Pancreas (tissue), 10 donors: ENCODE measurements around the gene SPOCK1. TPM values are rescaled to one million over a fixed set of nuclear protein-coding genes. Genes with fewer than 3 reads are reported as not detected.

Source experiments
- ATAC-seq, 4 donors: fragments of 200-7000 bp; cut with Tn5 transposase; one replicate each; pipeline versions ENCODE4 v1.8.0 to v1.9.1; 2020; ENCODE audit warnings: mild to moderate bottlenecking in 4 of 4, moderate library complexity in 4 of 4
- DNase-seq, 6 donors: peaks; one replicate each; pipeline ENCODE4 v3.0.0-alpha.2; 2020
- FAIRE-seq: peaks from 2 replicates; lab custom pipeline; 2012; peaks lifted over from hg19 to GRCh38; lab: Jason Lieb, UNC
- H3K27ac ChIP-seq, 4 donors: fragments of 200-600 bp; sonication (generic); 1 replicate in 3 of 4; 2 replicates in 1 of 4; pipeline versions ENCODE4 v1.5.0 to v1.8.0; 2020
- H3K27me3 ChIP-seq, 4 donors: fragments of 200-600 bp; one replicate each; pipeline ENCODE4 v1.8.0; 2021
- H3K36me3 ChIP-seq, 3 donors: fragments of 200-600 bp; sonication (generic) in 1 of 3; one replicate each; pipeline versions ENCODE4 v1.5.0 to v1.8.0; 2020 to 2021
- H3K4me1 ChIP-seq, 3 donors: fragments of 200-600 bp; one replicate each; pipeline ENCODE4 v1.8.0; 2021
- H3K4me3 ChIP-seq, 4 donors: fragments of 200-600 bp; sonication (generic) in 2 of 4; one replicate each; pipeline versions ENCODE4 v1.5.0 to v1.8.0; 2020 to 2021
- H3K9me3 ChIP-seq, 4 donors: fragments of 200-600 bp; one replicate each; pipeline ENCODE4 v1.8.0; 2021
- CTCF ChIP-seq, 4 donors: fragments of 200-600 bp; sonication (generic) in 3 of 4; IDR thresholded peaks; one replicate each; pipeline versions ENCODE4 v1.5.0 to v1.8.0; 2021; ENCODE audit warnings: antibody characterized with exemption in 4 of 4
- WGBS, 2 donors: extraction: QIAGEN DNeasy Blood & Tissue Kit; methylation state at CpG; one replicate each; pipeline ENCODE4 v1.1.7; 2013; 5-methylcytosine and 5-hydroxymethylcytosine counted together
- intact Hi-C, 3 donors: fragments of 100-400 bp; cut with DNase I; formaldehyde crosslinking; loops; one replicate each; pipeline versions ENCODE4 v1.11.1 to v1.14.2; 2022
- polyA plus RNA-seq, 2 donors: library from polyadenylated mRNA; stranded (reverse); fragments of 200-250 nt; gene quantifications; one replicate each; pipeline ENCODE4 v1.2.3, GENCODE V29; 2013
- total RNA-seq, 6 donors: library from RNA; stranded (reverse); fragmentation: NEBNext Ultra II Directional in 4 of 6; extraction: Animal tissue kit (Norgen Biotek cat#: 25700) in 4 of 6; gene quantifications; one replicate each; pipeline versions ENCODE4 v1.2.1 to v1.2.4, GENCODE V29; 2021 to 2023
- donor health status: healthy with polysubstance abuse.
- donor health status: DM: no; HTN: no; CAD: no; lungs with moderate emphysema.
- donor health status: DM: no; HTN: no; CAD: no.
- donor health status: control.
- donor health status: control.
- donor health status: Bipolar disorder and iron deficiency.
- donor health status: DM: yes; HTN: yes; CAD: no.
- donor health status: DM: no; HTN: no; CAD: no.
- donor health status: DM: no; HTN: no; CAD: no.
- donor health status: DM: yes; HTN: yes; CAD: no.

SPOCK1 gene
- total and polyA plus RNA-seq, 8 donors = 1.7 to 16.5 (median 5.3) TPM

- H3K36me3 ChIP-seq = no peaks in the 10 kb centered on the region
- H3K4me1 ChIP-seq = no peaks in the 10 kb centered on the region
- DNase-seq (no peak), ATAC-seq (no peak), FAIRE-seq (no peak)
- no peak overlapping the region for H3K27ac ChIP-seq
- intact Hi-C loops = no loop called here
- H3K27me3 ChIP-seq = no peaks in the 10 kb centered on the region
- H3K4me3 ChIP-seq = no peak overlapping the region
- TF ChIP-seq CTCF (IDR thresholded peaks at IDR 0.05) = no peak
- no peaks in the 10 kb centered on the region for H3K9me3 ChIP-seq
These were observed 415.1 kb downstream of the SPOCK1 start for GRCh38 chr5:137084016-137084415.

- intact Hi-C loops = no loop called here
- DNase-seq (no peak), FAIRE-seq (no peak), ATAC-seq (no peak)
- Histone ChIP-seq H3K27me3 (no peaks in the 10 kb centered on the region), H3K9me3 (no peaks in the 10 kb centered on the region), H3K36me3 (no peaks in the 10 kb centered on the region), H3K4me1 (no peaks in the 10 kb centered on the region), H3K4me3 (no peak overlapping the region), H3K27ac (no peak overlapping the region)
- no peak for TF ChIP-seq CTCF (IDR thresholded peaks at IDR 0.05)
- 87 to 88% methylated on average over 6 of the region's 6 CpGs for WGBS, 2 donors
These were observed 416.2 kb downstream of the SPOCK1 start for GRCh38 chr5:137082951-137083350.

- TF ChIP-seq CTCF (IDR thresholded peaks at IDR 0.05) = no peak
- no peak overlapping the region for H3K27ac ChIP-seq
- peak in 1 of 6 donors; percentile 22 for DNase-seq
- intact Hi-C loops = no loop called here
- H3K36me3 ChIP-seq = no peaks in the 10 kb centered on the region
- H3K4me1 ChIP-seq = peaks cover 0 to 6% (median 3%) of the 10 kb centered on the region in 3 donors
- 70 to 72% methylated on average over 7 of the region's 7 CpGs for WGBS, 2 donors
- no peak overlapping the region for H3K4me3 ChIP-seq
- ATAC-seq = peak in 2 of 4 donors; percentile 17 to 26
- H3K27me3 ChIP-seq = no peaks in the 10 kb centered on the region
- no peak for FAIRE-seq
- H3K9me3 ChIP-seq = no peaks in the 10 kb centered on the region
These were observed 420.9 kb downstream of the SPOCK1 start for GRCh38 chr5:137078171-137078665.

- 29% methylated on average over 7 of the region's 7 CpGs for WGBS, 2 donors
- no peaks in the 10 kb centered on the region for H3K9me3 ChIP-seq
- peaks cover 14 to 30% (median 18%) of the 10 kb centered on the region in 3 donors for H3K4me1 ChIP-seq
- peak overlapping the region in 3 of 4 donors; percentile 10 to 70 (median 20) for H3K27ac ChIP-seq
- no peak overlapping the region for H3K4me3 ChIP-seq
- ATAC-seq (peak; percentile 90 to 98 (median 95)), DNase-seq (peak; percentile 90 to 95 (median 94)), FAIRE-seq (no peak)
- no peaks in the 10 kb centered on the region for H3K36me3 ChIP-seq
- intact Hi-C loops = no loop called here
- peak; percentile 69 to 84 (median 80) for TF ChIP-seq CTCF (IDR thresholded peaks at IDR 0.05)
- H3K27me3 ChIP-seq = no peaks in the 10 kb centered on the region
These were observed 423.8 kb downstream of the SPOCK1 start for GRCh38 chr5:137075163-137075970.

- H3K27ac ChIP-seq = peak overlapping the region in 3 of 4 donors; percentile 39 to 71 (median 59)
- H3K4me1 ChIP-seq = peaks cover 14 to 30% (median 18%) of the 10 kb centered on the region in 3 donors
- WGBS, 2 donors = 60 to 89% methylated on average over 3 of the region's 3 CpGs
- no peaks in the 10 kb centered on the region for H3K9me3 ChIP-seq
- H3K27me3 ChIP-seq = no peaks in the 10 kb centered on the region
- TF ChIP-seq CTCF (IDR thresholded peaks at IDR 0.05) = no peak
- ATAC-seq (no peak), DNase-seq (no peak), FAIRE-seq (no peak)
- intact Hi-C loops = no loop called here
- no peaks in the 10 kb centered on the region for H3K36me3 ChIP-seq
- no peak overlapping the region for H3K4me3 ChIP-seq
These were observed 425.9 kb downstream of the SPOCK1 start for GRCh38 chr5:137073189-137073588.
